Cardiac muscle cell (in vitro differentiated cells and primary cell): ENCODE measurements around the gene CDKN2AIPNL. TPM values are rescaled to one million over a fixed set of nuclear protein-coding genes. Genes with fewer than 3 reads are reported as not detected.
A peak's percentile ranks its signal among the peaks of the same experiment; 100 is the strongest.

Source experiments
- DNase-seq, 2 donors: peaks; one replicate each; pipeline versions ENCODE4 v3.0.0 to v3.0.0-alpha.2; 2010 to 2017; ENCODE audit warnings: low read depth in 1 of 2, low spot score in 1 of 2
- H3K27ac ChIP-seq: fragments of 200-600 bp; sonication (generic); 2 replicates; pipeline ENCODE4 v1.5.1; 2016
- H3K27me3 ChIP-seq: fragments of 200-600 bp; sonication (generic); 2 replicates; pipeline ENCODE4 v1.6.0; 2016; ENCODE audit warnings: control low read depth
- H3K36me3 ChIP-seq: fragments of 200-600 bp; sonication (generic); 2 replicates; pipeline ENCODE4 v1.5.1; 2016; ENCODE audit warnings: control low read depth
- H3K4me1 ChIP-seq: fragments of 200-600 bp; sonication (generic); 2 replicates; pipeline ENCODE4 v1.8.1; 2017; ENCODE audit warnings: low read depth, mild to moderate bottlenecking, mixed run types
- H3K4me3 ChIP-seq: fragments of 200-600 bp; sonication (generic); 2 replicates; pipeline ENCODE4 v1.5.1; 2016; ENCODE audit warnings: mild to moderate bottlenecking
- H3K9me3 ChIP-seq: fragments of 200-600 bp; sonication (generic); 2 replicates; pipeline ENCODE4 v1.5.1; 2017; ENCODE audit warnings: low read depth, mild to moderate bottlenecking, control low read depth
- polyA plus RNA-seq: library from polyadenylated mRNA; unstranded; fragments of >200 nt; fragmentation: Nextera tagmentation; extraction: Ambion mirVana; gene quantifications from 2 replicates; pipeline ENCODE4 v1.2.1, GENCODE V29; 2016
- total RNA-seq: library from RNA; depleted of rRNA; stranded (reverse); fragments of >200 nt; gene quantifications from 2 replicates; pipeline ENCODE4 v1.2.3, GENCODE V29; 2016
- TF ChIP-seq, protein P1 (sequence below): IDR thresholded peaks from 2 replicates; pipeline ENCODE4 v1.5.1; 2012; ENCODE audit warnings: low read depth, mild to moderate bottlenecking, low read length

CDKN2AIPNL gene
- total and polyA plus RNA-seq, 2 experiments from 2014 or later: 32.0 to 68.7 TPM

DNA sequence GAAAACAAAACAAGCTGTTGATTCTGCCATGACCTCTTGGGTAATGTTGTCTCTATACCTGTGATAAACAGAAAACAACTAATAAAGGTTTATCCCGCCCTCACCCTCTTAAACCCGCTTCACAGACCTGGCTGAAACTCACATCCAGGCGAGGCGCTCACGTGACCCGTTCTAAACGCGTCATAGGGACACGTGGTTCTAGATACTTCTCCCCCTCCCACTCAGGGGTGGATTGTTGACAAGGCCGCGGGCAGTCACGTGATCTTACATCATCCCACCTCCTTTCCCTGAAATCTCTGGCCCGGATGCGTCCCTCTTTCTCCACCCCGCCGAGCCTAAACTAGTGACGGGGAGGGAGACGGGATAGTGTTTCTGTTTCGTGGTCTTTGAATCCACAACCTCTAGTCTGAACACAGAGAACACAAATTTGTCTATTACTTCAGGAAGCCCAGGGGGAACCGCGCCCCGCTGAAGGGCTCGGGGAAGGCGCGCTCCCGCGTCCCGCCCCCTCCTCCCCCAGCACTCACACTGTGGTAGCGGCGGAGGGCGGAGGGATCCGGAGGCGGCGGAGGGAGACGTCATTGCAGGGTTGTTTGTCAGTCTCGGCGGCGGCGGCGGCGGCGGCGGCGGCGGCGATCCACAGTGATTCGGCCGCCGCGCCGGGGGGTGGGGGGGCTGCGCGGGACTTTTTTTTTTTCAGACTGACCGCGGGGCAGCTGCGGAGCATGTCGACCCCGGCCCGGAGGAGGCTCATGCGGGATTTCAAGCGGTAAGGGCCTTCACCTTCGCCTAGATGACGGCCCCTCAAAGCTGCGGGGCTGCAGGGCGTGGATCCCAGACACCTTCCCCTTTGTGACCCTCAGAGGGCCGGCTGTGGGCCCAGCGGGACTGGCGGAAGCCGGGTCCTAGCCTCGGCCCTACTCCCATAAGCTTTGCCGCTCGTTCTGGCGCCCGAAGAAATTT lies 40.5 kb downstream of the CDKN2AIPNL start, which contains the start of gene UBE2B:
TSS of gene UBE2B (plus strand) at position 699 of the 963 bp plus-strand sequence. CDS start at position 726, 27 bp downstream.
- peak; percentile 99 to 100 for DNase-seq
- TF ChIP-seq, protein P1, sequence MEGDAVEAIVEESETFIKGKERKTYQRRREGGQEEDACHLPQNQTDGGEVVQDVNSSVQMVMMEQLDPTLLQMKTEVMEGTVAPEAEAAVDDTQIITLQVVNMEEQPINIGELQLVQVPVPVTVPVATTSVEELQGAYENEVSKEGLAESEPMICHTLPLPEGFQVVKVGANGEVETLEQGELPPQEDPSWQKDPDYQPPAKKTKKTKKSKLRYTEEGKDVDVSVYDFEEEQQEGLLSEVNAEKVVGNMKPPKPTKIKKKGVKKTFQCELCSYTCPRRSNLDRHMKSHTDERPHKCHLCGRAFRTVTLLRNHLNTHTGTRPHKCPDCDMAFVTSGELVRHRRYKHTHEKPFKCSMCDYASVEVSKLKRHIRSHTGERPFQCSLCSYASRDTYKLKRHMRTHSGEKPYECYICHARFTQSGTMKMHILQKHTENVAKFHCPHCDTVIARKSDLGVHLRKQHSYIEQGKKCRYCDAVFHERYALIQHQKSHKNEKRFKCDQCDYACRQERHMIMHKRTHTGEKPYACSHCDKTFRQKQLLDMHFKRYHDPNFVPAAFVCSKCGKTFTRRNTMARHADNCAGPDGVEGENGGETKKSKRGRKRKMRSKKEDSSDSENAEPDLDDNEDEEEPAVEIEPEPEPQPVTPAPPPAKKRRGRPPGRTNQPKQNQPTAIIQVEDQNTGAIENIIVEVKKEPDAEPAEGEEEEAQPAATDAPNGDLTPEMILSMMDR: no peak
- H3K27ac ChIP-seq: peak within 1 kb of the TSS; percentile 99
- H3K4me1 ChIP-seq: peaks cover 14% of the 10 kb centered on the region
- H3K27me3 ChIP-seq: no peaks in the 10 kb centered on the region
- H3K36me3 ChIP-seq: no peaks in the 10 kb centered on the region
- peak within 1 kb of the TSS; percentile 90 for H3K4me3 ChIP-seq
- H3K9me3 ChIP-seq: no peaks in the 10 kb centered on the region

DNA sequence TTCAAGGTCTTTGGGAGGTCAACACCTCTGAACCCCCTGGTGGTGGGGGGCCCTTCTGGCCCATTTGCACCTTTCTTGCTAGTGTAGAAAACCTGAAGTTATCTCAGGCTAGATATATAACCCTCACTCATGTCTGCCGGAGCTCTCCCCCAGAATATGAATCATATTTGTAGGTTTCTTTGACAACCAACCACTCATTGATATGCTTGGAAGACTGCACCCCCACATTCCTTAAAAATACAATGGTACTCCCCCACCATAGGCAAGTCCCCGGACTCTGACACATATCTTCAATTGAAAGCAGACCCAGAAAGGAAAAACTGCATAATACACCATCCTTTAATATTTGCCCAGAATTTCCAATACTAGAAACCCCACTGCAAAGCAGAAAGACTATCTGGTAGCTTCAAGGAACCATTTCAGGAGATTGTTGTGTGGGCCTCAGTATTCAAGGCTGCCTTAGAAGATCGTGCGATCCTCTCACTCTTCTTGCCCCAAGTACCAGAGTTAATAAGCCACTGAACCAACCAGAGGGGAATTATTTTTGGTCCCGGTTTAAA lies 41.3 kb downstream of the CDKN2AIPNL start:
- Histone ChIP-seq H3K27me3 (no peaks in the 10 kb centered on the region), H3K4me1 (peaks cover 16% of the 10 kb centered on the region), H3K36me3 (no peaks in the 10 kb centered on the region), H3K27ac (peak overlapping the region; percentile 99), H3K9me3 (no peaks in the 10 kb centered on the region), H3K4me3 (peak overlapping the region; percentile 90)
- TF ChIP-seq, protein P1: no peak
- no peak for DNase-seq

DNA sequence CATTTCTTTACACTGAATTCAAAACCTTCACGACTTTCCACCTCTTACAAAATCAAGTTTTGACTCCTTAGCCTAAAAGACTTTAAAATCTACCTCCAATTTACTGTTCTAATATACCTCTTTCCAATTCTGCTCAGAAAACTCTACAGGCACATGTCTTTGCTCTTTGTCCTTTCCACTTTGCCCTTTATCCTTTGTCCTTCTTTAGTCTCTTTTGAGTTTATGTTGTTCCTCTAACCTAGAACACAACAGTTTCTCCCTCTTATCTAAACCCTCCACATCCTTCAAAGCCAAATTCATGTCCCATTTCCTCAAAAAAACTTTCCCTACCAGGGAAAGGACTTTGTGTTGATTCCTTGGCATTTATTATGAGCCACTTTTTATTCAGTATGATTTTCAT lies 46.1 kb downstream of the CDKN2AIPNL start:
- H3K27me3 ChIP-seq: no peaks in the 10 kb centered on the region
- peaks cover 9% of the 10 kb centered on the region for H3K4me1 ChIP-seq
- TF ChIP-seq, protein P1: no peak
- no peak overlapping the region for H3K4me3 ChIP-seq
- no peak overlapping the region for H3K27ac ChIP-seq
- H3K36me3 ChIP-seq: no peaks in the 10 kb centered on the region
- DNase-seq: no peak
- no peaks in the 10 kb centered on the region for H3K9me3 ChIP-seq

DNA sequence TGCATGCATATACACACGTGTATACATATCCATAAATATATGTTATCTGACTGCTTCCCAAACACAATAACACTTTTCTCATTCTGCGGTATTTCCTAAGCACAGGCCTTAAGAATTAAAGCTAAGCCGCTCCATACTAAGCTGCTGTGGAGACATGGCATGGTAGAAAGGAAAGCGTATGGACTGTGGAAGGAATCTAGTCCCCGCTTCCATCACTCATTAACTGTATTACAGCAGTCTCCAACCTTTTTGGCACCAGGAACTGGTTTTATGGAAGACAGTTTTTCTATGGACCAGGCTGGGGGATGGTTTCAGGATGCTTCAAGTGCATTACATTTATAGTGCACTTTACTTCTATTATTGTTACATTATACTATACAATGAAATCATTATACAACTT lies 56.0 kb downstream of the CDKN2AIPNL start:
- no peak overlapping the region for H3K4me3 ChIP-seq
- no peaks in the 10 kb centered on the region for H3K9me3 ChIP-seq
- no peaks in the 10 kb centered on the region for H3K27me3 ChIP-seq
- no peaks in the 10 kb centered on the region for H3K36me3 ChIP-seq
- no peak for DNase-seq
- no peak overlapping the region for H3K27ac ChIP-seq
- TF ChIP-seq, protein P1: no peak
- H3K4me1 ChIP-seq: peaks cover 7% of the 10 kb centered on the region

Other genes starting within 250 kb of the CDKN2AIPNL start
- 301 and 517 TPM in 2 replicates for gene SKP1, start 234.9 kb downstream of the CDKN2AIPNL start, total RNA-seq
- gene SKP1, start 234.9 kb downstream of the CDKN2AIPNL start, polyA plus RNA-seq: 1,274 and 1,444 TPM in 2 replicates
- 442 and 508 TPM in 2 replicates for gene PPP2CA, start 185.8 kb downstream of the CDKN2AIPNL start, total RNA-seq
- 326 and 327 TPM in 2 replicates for gene PPP2CA, start 185.8 kb downstream of the CDKN2AIPNL start, polyA plus RNA-seq
- gene CDKL3, start 44.7 kb downstream of the CDKN2AIPNL start, total RNA-seq: 2.7 and 6.6 TPM in 2 replicates
- gene CDKL3, start 44.7 kb downstream of the CDKN2AIPNL start, polyA plus RNA-seq: 3.7 and 8.8 TPM in 2 replicates
- gene UBE2B, start 40.3 kb downstream of the CDKN2AIPNL start, total RNA-seq: 17.8 and 23.6 TPM in 2 replicates
- 159 and 164 TPM in 2 replicates for gene UBE2B, start 40.3 kb downstream of the CDKN2AIPNL start, polyA plus RNA-seq
- gene JADE2, start 113.8 kb upstream of the CDKN2AIPNL start, total RNA-seq: 12.9 and 17.8 TPM in 2 replicates
- 2.8 and 11.3 TPM in 2 replicates for gene JADE2, start 113.8 kb upstream of the CDKN2AIPNL start, polyA plus RNA-seq
- 53.6 and 60.2 TPM in 2 replicates for gene SAR1B, start 220.9 kb upstream of the CDKN2AIPNL start, total RNA-seq
- 40.5 and 45.5 TPM in 2 replicates for gene SAR1B, start 220.9 kb upstream of the CDKN2AIPNL start, polyA plus RNA-seq
- gene SEC24A, start 236.9 kb upstream of the CDKN2AIPNL start, total RNA-seq: 9.3 and 9.9 TPM in 2 replicates
- gene SEC24A, start 236.9 kb upstream of the CDKN2AIPNL start, polyA plus RNA-seq: 9.8 and 11.6 TPM in 2 replicates